ENCODE data around the gene MTMR11.

The MTMR11 gene

DNA sequence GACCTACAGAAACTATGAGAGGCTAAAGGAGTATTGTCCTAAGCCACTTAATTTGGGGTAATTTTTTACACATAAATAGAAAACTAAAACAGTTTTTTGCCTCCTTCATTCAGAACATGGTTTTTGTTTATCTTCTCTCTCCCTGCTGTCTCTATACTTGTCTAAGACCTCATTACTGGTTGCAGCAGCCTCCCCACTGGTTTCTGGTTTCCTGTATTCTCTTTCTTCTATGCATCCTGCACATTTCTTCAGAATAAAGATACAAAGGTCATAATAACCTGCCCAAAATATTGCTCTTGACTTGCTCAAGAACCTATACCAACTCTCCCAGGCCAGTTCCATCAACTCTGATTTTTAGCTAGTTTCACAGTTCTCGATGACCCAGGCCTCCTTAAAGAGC, 57.1 kb downstream of the MTMR11 start:
- H3K27me3 Mint-ChIP-seq: no peaks in the 10 kb centered on the region
- peak overlapping the region; percentile 17 for H3K4me3 Mint-ChIP-seq
- H3K4me1 Mint-ChIP-seq: peaks cover 42% of the 10 kb centered on the region
- peaks cover 2% of the 10 kb centered on the region for H3K9me3 Mint-ChIP-seq
- CTCF ChIA-PET: no interaction called here
- H3K27ac Mint-ChIP-seq: peak overlapping the region; percentile 81
- peaks cover 6% of the 10 kb centered on the region for H3K36me3 Mint-ChIP-seq
- DNase-seq: peak; percentile 62

All from activated naive CD4-positive, alpha-beta T cell treated with anti-CD3 and anti-CD28 coated beads, Interleukin-2, amount 10 ng/mL, durations not matched to agents 7 days and 5 days (primary cell).